GM12875 (cell line): ENCODE measurements around the gene CHCHD5.
"Not testable (repeated sequence)": the region's sequence is repeated elsewhere in the genome, so short reads cannot be mapped to it uniquely, and the experiment has no call there.

ENCODE experiments used
- H3K4me3 ChIP-seq: one replicate; pipeline ENCODE4 v1.5.1; 2011; ENCODE audit warnings: low read depth, low read length, control low read depth
- TF ChIP-seq, protein P1 (sequence below): IDR thresholded peaks from 2 replicates; pipeline ENCODE4 v1.5.1; 2011; ENCODE audit warnings: low read depth, mild to moderate bottlenecking, control low read depth, inconsistent platforms, low read length, moderate library complexity, borderline replicate concordance; ENCODE audit not compliant: insufficient read depth

Gene CHCHD5

DNA sequence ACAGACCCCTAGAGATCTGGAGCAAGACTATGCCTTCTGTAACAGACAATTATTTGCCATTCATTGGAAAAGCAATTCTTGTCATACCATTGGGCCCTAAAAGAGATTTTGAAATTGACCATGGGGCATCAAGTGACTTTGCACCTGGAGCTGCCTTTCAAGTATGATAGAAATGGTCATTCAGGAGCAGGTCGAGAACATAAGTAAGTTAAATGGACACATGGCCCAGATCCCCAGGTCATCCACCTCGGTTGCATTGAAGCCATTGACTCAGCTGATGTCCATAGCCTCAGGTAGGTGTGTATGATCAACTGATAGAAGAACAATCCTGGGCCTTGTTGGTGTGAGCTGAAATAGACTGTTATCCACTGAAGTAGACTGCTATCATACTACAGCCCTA lies 19.3 kb downstream of the CHCHD5 start:
- H3K4me3 ChIP-seq = no peak overlapping the region
- TF ChIP-seq, protein P1, sequence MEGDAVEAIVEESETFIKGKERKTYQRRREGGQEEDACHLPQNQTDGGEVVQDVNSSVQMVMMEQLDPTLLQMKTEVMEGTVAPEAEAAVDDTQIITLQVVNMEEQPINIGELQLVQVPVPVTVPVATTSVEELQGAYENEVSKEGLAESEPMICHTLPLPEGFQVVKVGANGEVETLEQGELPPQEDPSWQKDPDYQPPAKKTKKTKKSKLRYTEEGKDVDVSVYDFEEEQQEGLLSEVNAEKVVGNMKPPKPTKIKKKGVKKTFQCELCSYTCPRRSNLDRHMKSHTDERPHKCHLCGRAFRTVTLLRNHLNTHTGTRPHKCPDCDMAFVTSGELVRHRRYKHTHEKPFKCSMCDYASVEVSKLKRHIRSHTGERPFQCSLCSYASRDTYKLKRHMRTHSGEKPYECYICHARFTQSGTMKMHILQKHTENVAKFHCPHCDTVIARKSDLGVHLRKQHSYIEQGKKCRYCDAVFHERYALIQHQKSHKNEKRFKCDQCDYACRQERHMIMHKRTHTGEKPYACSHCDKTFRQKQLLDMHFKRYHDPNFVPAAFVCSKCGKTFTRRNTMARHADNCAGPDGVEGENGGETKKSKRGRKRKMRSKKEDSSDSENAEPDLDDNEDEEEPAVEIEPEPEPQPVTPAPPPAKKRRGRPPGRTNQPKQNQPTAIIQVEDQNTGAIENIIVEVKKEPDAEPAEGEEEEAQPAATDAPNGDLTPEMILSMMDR = no peak

DNA sequence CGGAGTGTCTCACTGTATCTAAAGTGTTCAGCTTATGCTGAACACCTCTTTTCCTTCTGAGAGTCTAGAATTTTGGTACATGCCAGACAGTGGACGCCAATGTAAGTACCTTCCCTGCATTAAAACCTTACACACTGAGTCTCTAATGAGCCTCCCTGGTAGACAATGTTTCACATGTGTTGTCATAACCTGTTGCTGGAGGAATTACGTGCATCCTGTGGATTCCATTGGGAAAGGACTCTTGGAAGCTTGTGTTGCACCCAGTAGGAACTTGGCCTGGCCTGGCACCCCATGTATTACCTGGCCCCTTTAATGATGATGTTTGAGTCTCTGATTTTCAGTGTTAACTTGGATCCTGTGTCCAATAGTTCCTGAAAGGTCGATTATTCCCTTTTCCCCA lies 20.5 kb downstream of the CHCHD5 start:
- H3K4me3 ChIP-seq = no peak overlapping the region
- TF ChIP-seq, protein P1 = no peak

DNA sequence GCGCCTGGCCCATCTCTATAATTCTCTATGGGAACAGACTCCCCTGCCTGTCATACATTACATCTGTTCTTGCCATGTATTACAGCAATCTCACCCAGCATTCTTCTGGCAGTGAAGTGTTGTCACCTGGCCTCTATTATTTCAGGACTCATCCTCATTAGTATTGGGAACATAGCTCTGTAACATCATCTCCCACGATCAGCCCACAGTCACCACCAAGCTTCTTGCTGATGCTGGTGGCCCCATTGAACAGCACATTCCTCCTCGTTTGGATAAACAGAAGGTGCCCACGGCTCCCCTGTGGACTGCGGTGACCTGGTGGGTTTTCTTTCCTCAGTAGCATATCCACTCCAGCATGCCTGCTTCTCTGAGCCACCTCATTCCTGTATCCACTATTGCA lies 21.5 kb downstream of the CHCHD5 start:
- H3K4me3 ChIP-seq = no peak overlapping the region
- TF ChIP-seq, protein P1 = no peak

DNA sequence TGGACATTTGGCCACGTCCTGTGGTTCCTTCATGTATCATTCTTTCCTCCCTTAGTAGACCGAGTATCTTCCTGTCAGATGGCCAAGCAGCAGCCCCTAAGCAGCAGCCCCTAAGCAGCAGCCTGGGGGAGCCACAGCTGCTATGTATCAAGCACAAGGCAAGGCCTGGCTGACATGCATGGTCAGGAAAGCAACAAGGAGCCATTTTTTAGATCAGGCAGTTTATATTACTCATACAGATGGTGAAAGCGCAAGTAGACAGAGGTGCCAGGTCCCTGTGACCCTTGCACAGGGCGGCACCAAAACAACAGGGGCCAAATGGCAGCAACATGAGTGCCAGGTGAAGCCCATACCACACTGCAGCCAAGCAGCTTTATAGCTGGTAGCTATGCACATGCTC lies 22.1 kb downstream of the CHCHD5 start:
- TF ChIP-seq, protein P1 = no peak
- no peak overlapping the region for H3K4me3 ChIP-seq

DNA sequence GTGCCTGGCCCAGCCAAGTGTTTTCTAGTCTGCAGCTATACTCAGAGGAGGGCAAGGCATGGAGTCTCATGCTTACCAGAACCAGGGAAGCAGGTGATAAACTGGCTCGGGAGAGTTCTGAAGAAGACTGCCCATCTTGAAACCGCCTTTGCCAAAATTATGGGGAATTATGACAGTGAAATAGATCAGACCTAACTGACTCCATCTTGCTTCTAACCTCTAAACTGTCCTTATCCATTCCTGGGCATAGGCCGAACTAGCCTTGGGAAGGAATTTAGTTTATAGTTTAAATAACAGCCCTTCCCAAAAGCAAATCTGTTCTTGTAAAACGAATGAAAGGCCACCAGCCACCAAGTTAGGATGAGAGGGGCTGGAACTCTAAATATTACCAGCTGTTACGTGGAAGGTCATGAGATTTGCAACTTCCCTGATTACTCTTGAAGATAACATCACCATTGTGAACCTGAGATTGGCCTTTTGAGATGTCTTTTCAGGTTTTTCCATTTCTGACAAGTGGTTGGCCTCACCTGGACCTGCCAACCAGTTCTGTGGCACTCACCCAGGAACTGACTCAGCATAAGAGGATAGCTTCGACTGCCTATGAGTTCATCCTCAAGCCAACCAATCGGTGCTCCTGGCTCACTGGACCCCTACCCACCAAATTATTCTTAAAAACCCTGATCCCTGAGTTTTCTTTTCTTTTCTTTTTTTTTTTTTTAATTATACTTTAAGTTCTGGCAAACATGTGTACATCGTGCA lies 23.4 kb downstream of the CHCHD5 start:
- TF ChIP-seq, protein P1 = no peak
- H3K4me3 ChIP-seq = no peak overlapping the region

DNA sequence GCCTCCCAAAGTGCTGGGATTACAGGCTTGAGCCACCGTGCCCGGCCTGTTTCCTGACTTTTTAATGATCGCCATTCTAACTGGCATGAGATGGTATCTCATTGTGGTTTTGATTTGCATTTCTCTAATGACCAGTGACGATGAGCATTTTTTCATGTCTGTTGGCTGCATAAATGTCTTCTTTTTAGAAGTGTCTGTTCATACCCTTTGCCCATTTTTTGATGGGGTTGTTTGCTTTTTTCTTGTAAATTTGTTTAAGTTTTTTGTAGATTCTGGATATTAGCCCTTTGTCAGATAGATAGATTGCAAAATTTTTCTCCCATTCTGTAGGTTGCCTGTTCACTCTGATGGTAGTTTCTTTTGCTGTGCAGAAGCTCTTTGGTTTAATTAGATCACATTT lies 24.9 kb downstream of the CHCHD5 start:
- not testable (repeated sequence) for H3K4me3 ChIP-seq

DNA sequence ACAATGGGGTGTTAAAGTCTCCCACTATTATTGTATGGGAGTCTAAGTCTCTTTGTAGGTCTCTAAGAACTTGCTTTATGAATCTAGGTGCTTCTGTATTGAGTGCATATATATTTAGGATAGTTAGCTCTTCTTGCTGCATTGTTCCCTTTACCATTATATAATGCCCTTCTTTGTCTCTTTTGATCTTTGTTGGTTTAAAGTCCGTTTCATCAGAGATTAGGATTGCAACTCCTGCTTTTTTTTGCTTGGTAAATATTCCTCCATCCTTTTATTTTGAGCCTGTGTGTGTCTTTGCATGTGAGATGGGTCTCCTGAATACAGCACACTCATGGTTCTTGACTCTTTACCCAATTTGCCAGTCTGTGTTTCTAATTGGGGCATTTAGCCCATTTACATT lies 27.9 kb downstream of the CHCHD5 start:
- not testable (repeated sequence) for H3K4me3 ChIP-seq

DNA sequence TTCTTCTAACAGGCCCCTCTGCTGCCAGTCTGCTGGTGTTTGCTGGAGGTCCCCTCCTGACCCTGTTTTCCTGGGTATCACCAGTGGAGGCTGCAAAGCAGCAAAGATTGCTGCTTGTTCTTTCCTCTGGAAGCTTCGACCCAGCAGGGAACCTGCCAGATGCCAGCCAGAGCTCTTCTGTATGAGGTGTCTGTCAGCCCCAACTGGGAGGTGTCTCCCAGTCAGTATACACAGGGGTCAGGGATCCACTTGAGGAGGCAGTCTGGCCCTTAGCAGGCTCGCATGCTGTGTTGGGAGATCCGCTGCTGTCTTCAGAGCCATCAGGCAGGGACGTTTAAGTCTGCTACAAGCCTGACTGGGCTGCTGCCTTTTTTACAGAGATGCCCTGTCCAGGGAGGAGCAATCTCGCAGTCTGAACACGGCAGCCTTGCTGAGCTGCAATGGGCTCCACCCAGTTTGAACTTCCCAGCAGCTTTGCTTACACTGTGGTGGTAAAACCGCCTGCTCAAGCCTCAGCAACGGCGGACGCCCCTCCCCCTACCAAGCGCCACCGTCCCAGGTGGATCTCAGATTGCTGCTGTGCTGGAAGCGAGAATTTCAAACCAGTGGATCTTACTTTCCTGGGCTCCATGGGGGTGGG lies 29.9 kb downstream of the CHCHD5 start:
- TF ChIP-seq, protein P1 = no peak
- no peak overlapping the region for H3K4me3 ChIP-seq
